Nephron progenitor cell (in vitro differentiated cells): Measurements from ENCODE around the gene SLC6A20.

Experiments
- DNase-seq: peaks from one replicate; pipeline ENCODE4 v3.0.0; 2021
- H3K27ac Mint-ChIP-seq: 2 replicates; pipeline ENCODE4 v1.8.0; 2021; ENCODE audit warnings: mild to moderate bottlenecking, moderate library complexity, mixed read lengths
- H3K27me3 Mint-ChIP-seq: 2 replicates; pipeline ENCODE4 v1.8.0; 2021; ENCODE audit warnings: mild to moderate bottlenecking, low read depth, mixed read lengths; ENCODE audit not compliant: poor library complexity
- H3K36me3 Mint-ChIP-seq: 2 replicates; pipeline ENCODE4 v1.8.0; 2021; ENCODE audit warnings: low read depth, mixed read lengths
- H3K4me1 Mint-ChIP-seq: 2 replicates; pipeline ENCODE4 v1.8.0; 2021; ENCODE audit warnings: mixed read lengths
- H3K4me3 Mint-ChIP-seq: 2 replicates; pipeline ENCODE4 v1.8.0; 2021; ENCODE audit warnings: mild to moderate bottlenecking, moderate library complexity, mixed read lengths
- H3K9me3 Mint-ChIP-seq: 2 replicates; pipeline ENCODE4 v1.8.0; 2021; ENCODE audit warnings: mild to moderate bottlenecking, moderate library complexity, mixed read lengths
- TF ChIP-seq, protein P1 (sequence below): fragments of 200-600 bp; sonication (generic); IDR thresholded peaks from 2 replicates; pipeline ENCODE4 v1.5.0; 2021; ENCODE audit warnings: antibody characterized with exemption

The SLC6A20 gene

GRCh38 chr3:45807133-45807532 is 10.8 kb upstream of the SLC6A20 start:
- peaks cover 7% of the 10 kb centered on the region for H3K36me3 Mint-ChIP-seq
- no peak for DNase-seq
- H3K27ac Mint-ChIP-seq, result no peak overlapping the region
- no peaks in the 10 kb centered on the region for H3K4me1 Mint-ChIP-seq
- peaks cover 2% of the 10 kb centered on the region for H3K27me3 Mint-ChIP-seq
- TF ChIP-seq, protein P1, sequence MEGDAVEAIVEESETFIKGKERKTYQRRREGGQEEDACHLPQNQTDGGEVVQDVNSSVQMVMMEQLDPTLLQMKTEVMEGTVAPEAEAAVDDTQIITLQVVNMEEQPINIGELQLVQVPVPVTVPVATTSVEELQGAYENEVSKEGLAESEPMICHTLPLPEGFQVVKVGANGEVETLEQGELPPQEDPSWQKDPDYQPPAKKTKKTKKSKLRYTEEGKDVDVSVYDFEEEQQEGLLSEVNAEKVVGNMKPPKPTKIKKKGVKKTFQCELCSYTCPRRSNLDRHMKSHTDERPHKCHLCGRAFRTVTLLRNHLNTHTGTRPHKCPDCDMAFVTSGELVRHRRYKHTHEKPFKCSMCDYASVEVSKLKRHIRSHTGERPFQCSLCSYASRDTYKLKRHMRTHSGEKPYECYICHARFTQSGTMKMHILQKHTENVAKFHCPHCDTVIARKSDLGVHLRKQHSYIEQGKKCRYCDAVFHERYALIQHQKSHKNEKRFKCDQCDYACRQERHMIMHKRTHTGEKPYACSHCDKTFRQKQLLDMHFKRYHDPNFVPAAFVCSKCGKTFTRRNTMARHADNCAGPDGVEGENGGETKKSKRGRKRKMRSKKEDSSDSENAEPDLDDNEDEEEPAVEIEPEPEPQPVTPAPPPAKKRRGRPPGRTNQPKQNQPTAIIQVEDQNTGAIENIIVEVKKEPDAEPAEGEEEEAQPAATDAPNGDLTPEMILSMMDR, result no peak
- no peak overlapping the region for H3K4me3 Mint-ChIP-seq
- H3K9me3 Mint-ChIP-seq, result no peaks in the 10 kb centered on the region

DNA sequence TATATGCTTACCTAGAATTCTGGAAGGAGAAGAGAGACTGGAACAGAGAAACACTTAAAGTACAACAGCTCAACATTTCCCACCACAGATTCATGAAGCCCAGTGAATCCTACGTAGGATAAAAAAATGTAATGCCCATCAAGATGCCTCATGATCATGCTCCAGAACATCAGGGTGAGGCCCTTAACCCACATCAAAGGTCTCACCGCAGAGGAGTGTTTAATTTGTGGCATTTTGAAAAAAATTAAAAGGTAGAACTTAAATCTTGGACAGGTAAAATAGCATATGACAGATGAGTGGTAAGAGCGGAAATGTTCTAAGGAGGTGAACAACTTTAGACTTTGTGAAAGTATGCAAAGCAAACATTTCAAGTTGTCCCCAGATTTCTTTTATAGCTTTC is 9.7 kb upstream of the SLC6A20 start:
- Mint-ChIP-seq H3K4me3 (no peak overlapping the region), H3K27me3 (no peaks in the 10 kb centered on the region), H3K4me1 (no peaks in the 10 kb centered on the region), H3K27ac (no peak overlapping the region), H3K36me3 (peaks cover 7% of the 10 kb centered on the region), H3K9me3 (no peaks in the 10 kb centered on the region)
- TF ChIP-seq, protein P1, result no peak
- DNase-seq, result no peak

DNA sequence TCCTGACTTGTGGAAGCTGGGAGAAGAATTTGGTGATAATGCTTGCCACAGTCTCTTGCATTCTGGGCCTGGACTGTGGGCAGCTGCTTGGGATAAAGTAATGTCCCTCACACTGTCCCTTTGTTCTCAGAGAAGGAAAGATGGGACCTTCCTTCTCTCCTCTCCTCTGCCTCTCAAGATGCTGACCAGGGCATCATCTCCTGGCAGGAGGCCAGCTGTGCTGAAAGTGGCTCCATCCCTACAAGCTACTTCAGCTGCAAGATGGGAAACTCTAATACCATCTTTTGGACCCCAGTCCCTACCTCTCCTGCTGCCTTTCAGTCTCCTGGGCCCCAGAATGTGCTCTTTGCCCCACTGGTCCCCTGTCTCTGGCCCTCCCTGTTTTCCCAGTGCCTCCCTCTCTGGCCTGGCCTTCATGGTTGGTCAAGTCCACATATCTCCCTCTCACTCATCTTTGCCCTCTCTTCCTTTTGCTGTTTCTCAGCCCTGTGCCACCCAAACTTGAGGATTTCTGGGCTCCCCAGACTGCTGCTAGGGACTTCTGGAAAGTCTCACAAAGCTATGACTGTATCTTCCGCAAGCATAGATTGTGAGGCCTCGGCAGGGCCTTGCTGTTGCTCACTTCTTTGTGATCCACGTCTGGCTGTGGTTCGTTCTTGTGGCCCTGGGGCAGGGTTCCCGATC is 7.1 kb upstream of the SLC6A20 start:
- TF ChIP-seq, protein P1, result no peak
- DNase-seq, result no peak
- Mint-ChIP-seq H3K4me1 (no peaks in the 10 kb centered on the region), H3K27ac (peak overlapping the region; percentile 45), H3K9me3 (no peaks in the 10 kb centered on the region), H3K36me3 (peaks cover 7% of the 10 kb centered on the region), H3K4me3 (no peak overlapping the region), H3K27me3 (peaks cover 21% of the 10 kb centered on the region)

- Mint-ChIP-seq H3K4me1 (no peaks in the 10 kb centered on the region), H3K9me3 (no peaks in the 10 kb centered on the region), H3K27ac (no peak overlapping the region), H3K4me3 (no peak overlapping the region), H3K36me3 (peaks cover 7% of the 10 kb centered on the region), H3K27me3 (peaks cover 33% of the 10 kb centered on the region)
- TF ChIP-seq, protein P1, result no peak
- DNase-seq, result no peak
These were observed 5.8 kb upstream of the SLC6A20 start for GRCh38 chr3:45802146-45802545.

- Mint-ChIP-seq H3K27me3 (peaks cover 49% of the 10 kb centered on the region), H3K4me3 (no peak overlapping the region), H3K9me3 (no peaks in the 10 kb centered on the region), H3K4me1 (no peaks in the 10 kb centered on the region), H3K36me3 (peaks cover 7% of the 10 kb centered on the region), H3K27ac (no peak overlapping the region)
- DNase-seq, result no peak
- TF ChIP-seq, protein P1, result no peak
These were observed 4.3 kb upstream of the SLC6A20 start for GRCh38 chr3:45800611-45801010.

DNA sequence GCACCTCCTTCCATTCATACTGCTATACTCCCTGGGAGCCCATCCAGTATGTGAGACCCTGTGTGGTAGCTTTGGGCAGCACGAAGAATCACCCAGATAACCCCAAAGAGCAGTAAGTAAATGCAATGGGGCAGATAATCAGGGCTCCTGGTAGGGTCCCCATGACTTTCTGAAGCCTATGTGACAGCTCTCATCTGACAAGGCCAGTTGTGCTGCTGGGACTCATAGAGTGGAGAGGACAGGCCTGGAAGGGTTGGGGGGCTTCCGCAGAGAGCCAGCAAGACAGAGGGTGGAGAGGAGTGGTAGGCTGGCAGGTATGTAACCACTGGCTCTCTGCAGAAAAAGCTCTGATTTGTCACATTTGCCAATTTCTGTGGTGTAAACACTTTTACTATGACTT is 3.2 kb upstream of the SLC6A20 start:
- no peaks in the 10 kb centered on the region for H3K9me3 Mint-ChIP-seq
- peaks cover 4% of the 10 kb centered on the region for H3K4me1 Mint-ChIP-seq
- H3K27ac Mint-ChIP-seq, result no peak overlapping the region
- peaks cover under 1% of the 10 kb centered on the region for H3K36me3 Mint-ChIP-seq
- DNase-seq, result no peak
- H3K27me3 Mint-ChIP-seq, result peaks cover 59% of the 10 kb centered on the region
- TF ChIP-seq, protein P1, result no peak
- H3K4me3 Mint-ChIP-seq, result no peak overlapping the region
